GM12801 (cell line): ENCODE measurements around the gene CFAP97.

Source experiments
- CTCF ChIP-seq: IDR thresholded peaks from one replicate; pipeline ENCODE4 v1.5.1; 2011; ENCODE audit warnings: control low read depth; ENCODE audit not compliant: insufficient read length; ENCODE audit errors: extremely low read depth

Gene CFAP97

DNA sequence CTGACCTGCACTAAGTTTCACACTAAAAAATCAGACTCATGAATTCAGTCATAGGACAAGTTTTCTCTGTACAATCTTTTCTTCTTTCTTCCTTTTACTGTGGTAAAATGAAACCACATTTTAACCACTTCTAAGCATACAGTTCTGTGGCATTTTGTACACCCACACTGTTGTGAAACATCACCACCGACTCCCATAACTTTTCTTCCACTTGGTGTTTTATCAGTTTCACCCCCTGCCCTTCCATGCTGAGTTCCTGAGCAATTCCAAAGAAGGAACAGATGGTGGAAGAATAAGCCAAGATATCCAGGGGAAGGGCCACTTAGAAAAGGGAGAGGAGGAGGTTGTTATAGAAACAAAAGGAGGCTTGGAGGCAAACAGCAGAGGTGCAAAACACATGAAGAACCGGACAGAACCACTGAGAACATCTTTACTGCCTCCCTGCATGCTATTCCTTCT lies 38.2 kb downstream of the CFAP97 start:
- no peak for TF ChIP-seq CTCF

GRCh38 chr4:185151296-185151695 lies 52.5 kb downstream of the CFAP97 start:
- no peak for TF ChIP-seq CTCF

- TF ChIP-seq CTCF: no peak
Observed at GRCh38 chr4:185149392-185149791, 54.4 kb downstream of the CFAP97 start.

GRCh38 chr4:185145572-185145971 lies 58.2 kb downstream of the CFAP97 start:
- no peak for TF ChIP-seq CTCF

DNA sequence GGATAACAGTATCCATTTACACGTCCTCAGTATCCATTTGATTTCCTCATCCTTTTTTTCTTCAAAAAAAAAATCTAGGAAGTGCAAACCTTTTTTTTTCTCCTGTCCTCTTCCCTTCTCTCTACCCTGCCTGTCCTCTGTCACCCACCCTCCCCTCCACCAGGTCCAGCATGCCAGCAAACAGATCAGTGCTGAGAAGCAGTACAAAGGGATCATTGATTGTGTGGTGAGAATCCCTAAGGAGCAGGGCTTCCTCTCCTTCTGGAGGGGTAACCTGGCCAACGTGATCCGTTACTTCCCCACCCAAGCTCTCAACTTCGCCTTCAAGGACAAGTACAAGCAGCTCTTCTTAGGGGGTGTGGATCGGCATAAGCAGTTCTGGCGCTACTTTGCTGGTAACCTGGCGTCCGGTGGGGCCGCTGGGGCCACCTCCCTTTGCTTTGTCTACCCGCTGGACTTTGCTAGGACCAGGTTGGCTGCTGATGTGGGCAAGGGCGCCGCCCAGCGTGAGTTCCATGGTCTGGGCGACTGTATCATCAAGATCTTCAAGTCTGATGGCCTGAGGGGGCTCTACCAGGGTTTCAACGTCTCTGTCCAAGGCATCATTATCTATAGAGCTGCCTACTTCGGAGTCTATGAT lies 59.1 kb downstream of the CFAP97 start:
- no peak for TF ChIP-seq CTCF

DNA sequence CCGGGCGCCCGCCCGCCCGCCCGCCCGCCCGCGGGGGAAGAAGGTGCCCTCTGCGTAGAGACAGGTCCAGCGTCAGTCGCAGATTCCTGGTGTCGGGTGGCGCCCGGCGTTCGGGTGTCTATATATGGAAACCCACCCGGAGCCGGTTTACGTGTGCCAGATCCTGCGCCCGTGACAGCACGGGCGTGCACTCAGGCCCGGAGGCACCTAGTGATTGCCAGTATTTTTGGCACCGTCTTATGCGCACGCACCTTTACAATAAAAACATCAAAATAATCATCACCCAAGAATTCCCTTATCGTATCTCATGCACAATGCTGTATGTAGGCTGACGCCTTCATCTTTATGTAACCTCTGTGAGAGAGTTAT lies 60.2 kb downstream of the CFAP97 start:
- TF ChIP-seq CTCF: no peak

DNA sequence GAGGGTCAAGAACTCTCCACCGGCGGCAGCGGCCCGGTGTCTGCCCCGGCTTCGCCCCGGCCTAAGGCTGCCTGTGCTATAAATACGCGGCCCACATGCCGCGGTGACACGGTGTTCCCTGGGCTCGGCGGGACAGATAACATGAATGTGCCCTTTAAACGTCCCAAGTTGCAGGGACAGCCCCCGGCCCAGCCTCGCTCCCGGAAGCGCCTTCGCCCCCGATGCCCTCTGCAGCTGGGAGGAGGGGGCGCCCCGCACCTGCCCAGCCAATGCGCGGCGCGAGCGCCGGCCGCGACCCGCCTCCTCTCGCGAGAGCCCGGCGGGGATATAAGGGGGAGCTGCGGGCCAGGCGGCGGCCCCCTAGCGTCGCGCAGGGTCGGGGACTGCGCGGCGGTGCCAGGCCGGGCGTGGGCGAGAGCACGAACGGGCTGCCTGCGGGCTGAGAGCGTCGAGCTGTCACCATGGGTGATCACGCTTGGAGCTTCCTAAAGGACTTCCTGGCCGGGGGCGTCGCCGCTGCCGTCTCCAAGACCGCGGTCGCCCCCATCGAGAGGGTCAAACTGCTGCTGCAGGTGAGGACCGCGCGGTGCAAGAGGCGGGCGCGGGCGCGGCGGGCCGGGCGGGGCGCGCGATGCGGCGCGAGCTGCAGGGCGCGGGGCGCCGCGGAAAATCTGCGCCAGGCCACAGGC lies 60.7 kb downstream of the CFAP97 start, which contains the start of gene SLC25A4:
TSS of gene SLC25A4 (plus strand) at position 355 of the 689 bp plus-strand sequence. CDS start at position 462, 107 bp downstream.
- no peak for TF ChIP-seq CTCF
